Measurements from ENCODE around the gene TBC1D8. TPM values are rescaled to one million over a fixed set of nuclear protein-coding genes. Genes with fewer than 3 reads are reported as not detected.

The TBC1D8 gene
- total and polyA plus RNA-seq, 9 of the 15 experiments (the other 6 are each of a cell fraction or from before 2014, with no cell fraction given), result 0.36 to 1.3 (median 0.82) TPM

DNA sequence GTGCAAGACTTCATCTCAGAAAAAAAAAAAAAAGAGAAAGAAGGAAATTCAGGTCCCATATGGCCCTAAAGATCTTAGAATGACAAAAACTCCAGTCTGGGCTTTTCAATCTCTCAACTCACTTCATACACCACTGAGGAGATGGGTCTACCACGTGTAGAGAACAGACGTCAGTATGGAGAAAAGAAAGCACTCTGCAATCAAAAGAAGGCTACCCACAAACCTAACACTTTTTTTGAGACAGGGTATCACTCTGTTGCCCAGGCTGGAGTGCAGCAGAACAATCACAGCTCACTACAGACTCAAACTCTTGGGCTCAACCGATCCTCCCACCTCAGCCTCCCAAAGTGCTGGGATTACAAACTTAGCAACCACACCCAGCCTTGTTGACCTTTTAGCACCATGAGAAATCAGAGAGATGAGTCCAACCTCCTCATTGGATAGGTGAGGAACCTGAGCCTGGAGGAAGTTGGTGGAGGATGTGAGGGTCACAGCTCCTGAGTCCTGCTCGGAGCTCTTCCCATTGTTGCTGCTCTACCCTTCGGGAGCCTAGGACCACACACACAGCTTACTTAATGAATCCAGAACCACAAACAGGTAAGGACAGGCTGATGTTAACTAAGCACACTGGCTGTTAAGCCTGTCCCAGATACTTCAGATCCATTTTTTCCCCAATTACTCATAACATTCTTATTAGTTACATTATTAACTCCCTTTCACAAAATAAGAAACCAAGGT lies 23.7 kb downstream of the TBC1D8 start:
- ATAC-seq (no peak), FAIRE-seq (no peak), DNase-seq (ENCODE audit: extremely low read depth in 1 of 4, low spot score in 3 of 4) (no peak)
- H3K9ac ChIP-seq (ENCODE audit: insufficient read depth in 1 of 2, low read depth in 2 of 2, low read length in 2 of 2), result no peak overlapping the region
- no peak overlapping the region for H2AFZ ChIP-seq (ENCODE audit: low read depth, low read length)
- intact Hi-C loops (cut with micrococcal nuclease), result no loop called here
- H3K36me3 ChIP-seq (ENCODE audit: control insufficient read depth, insufficient read depth, low read length), result no peaks in the 10 kb centered on the region
- TF ChIP-seq ZNF175 (CRISPR knock-in tag; IDR thresholded peaks at IDR 0.05; ENCODE audit: low read depth), result no peak
- TF ChIP-seq, protein P1, sequence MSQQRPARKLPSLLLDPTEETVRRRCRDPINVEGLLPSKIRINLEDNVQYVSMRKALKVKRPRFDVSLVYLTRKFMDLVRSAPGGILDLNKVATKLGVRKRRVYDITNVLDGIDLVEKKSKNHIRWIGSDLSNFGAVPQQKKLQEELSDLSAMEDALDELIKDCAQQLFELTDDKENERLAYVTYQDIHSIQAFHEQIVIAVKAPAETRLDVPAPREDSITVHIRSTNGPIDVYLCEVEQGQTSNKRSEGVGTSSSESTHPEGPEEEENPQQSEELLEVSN (IDR thresholded peaks at IDR 0.05; ENCODE audit: borderline replicate concordance in 1 of 2, extremely low read depth in 1 of 2, insufficient read depth in 1 of 2, insufficient read length in 1 of 2, low read depth in 1 of 2, low read length in 1 of 2, poor library complexity in 1 of 2, severe bottlenecking in 1 of 2), result no peak
- TF ChIP-seq, protein P2, sequence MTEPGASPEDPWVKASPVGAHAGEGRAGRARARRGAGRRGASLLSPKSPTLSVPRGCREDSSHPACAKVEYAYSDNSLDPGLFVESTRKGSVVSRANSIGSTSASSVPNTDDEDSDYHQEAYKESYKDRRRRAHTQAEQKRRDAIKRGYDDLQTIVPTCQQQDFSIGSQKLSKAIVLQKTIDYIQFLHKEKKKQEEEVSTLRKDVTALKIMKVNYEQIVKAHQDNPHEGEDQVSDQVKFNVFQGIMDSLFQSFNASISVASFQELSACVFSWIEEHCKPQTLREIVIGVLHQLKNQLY (CRISPR knock-in tag; conservative IDR thresholded peaks at IDR 0.05), result no peak
- no peaks in the 10 kb centered on the region for H4K20me1 ChIP-seq (replicated peaks; ENCODE audit: control insufficient read depth, insufficient read depth, low read length)
- no peaks in the 10 kb centered on the region for H3K9me1 ChIP-seq (ENCODE audit: control insufficient read depth, insufficient read depth, low read length)
- in situ Hi-C loops (cut with MboI), result no loop called here
- H3K27me3 ChIP-seq (ENCODE audit: control insufficient read depth in 2 of 2, insufficient read depth in 2 of 2, low read length in 2 of 2), result peaks cover 23 to 46% of the 10 kb centered on the region in 2 experiments
- 0% methylated on average over 5 of the region's 5 CpGs for WGBS (ENCODE audit: insufficient coverage, low coverage, missing lambda C conversion rate)
- POLR2A ChIA-PET, result no interaction called here
- H3K79me2 ChIP-seq (ENCODE audit: control insufficient read depth, insufficient read depth, low read length), result no peaks in the 10 kb centered on the region
- H3K4me1 ChIP-seq (replicated peaks in 1 of 2; ENCODE audit: control insufficient read depth in 2 of 2, insufficient read depth in 2 of 2, low read length in 2 of 2), result no peaks in the 10 kb centered on the region
- CTCF ChIA-PET (ENCODE audit: low intra/inter-chr PET ratio), result no interaction called here
- no peaks in the 10 kb centered on the region for H3K9me3 ChIP-seq (replicated peaks; ENCODE audit: control insufficient read depth, insufficient read depth, low read depth, low read length)
- no TSS peak for BruUV-seq (replicated peaks)
- no peak overlapping the region for H3K4me3 ChIP-seq
- no peak overlapping the region for H3K27ac ChIP-seq (ENCODE audit: extremely low read depth, low read depth, low read length)
- no peak overlapping the region for H3K4me2 ChIP-seq (ENCODE audit: insufficient read depth, low read length)

Measured in K562 (cell line).